Liver (tissue), 9 donors: ENCODE data around the gene SRRM2. TPM values are rescaled to one million over a fixed set of nuclear protein-coding genes. Genes with fewer than 3 reads are reported as not detected.

ENCODE experiments used
- DNase-seq: peaks from one replicate; pipeline ENCODE4 v3.0.0-alpha.2; 2017; ENCODE audit warnings: low spot score
- H3K27ac ChIP-seq, 2 donors: one replicate each; pipeline ENCODE4 v1.7.0; 2013; ENCODE audit warnings: inconsistent platforms in 2 of 2, low read length in 2 of 2, control low read depth in 1 of 2, low read depth in 1 of 2, mild to moderate bottlenecking in 1 of 2
- H3K27me3 ChIP-seq, 4 donors: one replicate each; pipeline versions ENCODE4 v1.6.1 to v1.7.0; 2013; ENCODE audit warnings: low read length in 3 of 4, inconsistent platforms in 1 of 4, mild to moderate bottlenecking in 1 of 4, moderate library complexity in 1 of 4; ENCODE audit not compliant: control insufficient read depth in 4 of 4, insufficient read depth in 4 of 4
- H3K36me3 ChIP-seq, 4 donors: one replicate each; pipeline versions ENCODE4 v1.6.1 to v1.7.0; 2013; ENCODE audit warnings: low read length in 3 of 4, mild to moderate bottlenecking in 3 of 4, low read depth in 1 of 4, moderate library complexity in 1 of 4; ENCODE audit not compliant: control insufficient read depth in 4 of 4, insufficient read depth in 3 of 4
- H3K4me1 ChIP-seq, 4 donors: one replicate each; pipeline versions ENCODE4 v1.6.1 to v1.7.0; 2013; ENCODE audit warnings: low read length in 3 of 4, mild to moderate bottlenecking in 3 of 4, moderate library complexity in 1 of 4; ENCODE audit not compliant: control insufficient read depth in 4 of 4, insufficient read depth in 4 of 4
- H3K4me3 ChIP-seq, 3 donors: one replicate each; pipeline versions ENCODE4 v1.6.1 to v1.7.0; 2013; ENCODE audit warnings: low read length in 3 of 3, control low read depth in 1 of 3, low read depth in 1 of 3, mild to moderate bottlenecking in 1 of 3
- H3K9ac ChIP-seq, 2 donors: one replicate each; pipeline ENCODE4 v1.7.0; 2013; ENCODE audit warnings: low read length in 2 of 2, mild to moderate bottlenecking in 2 of 2, moderate library complexity in 2 of 2, control low read depth in 1 of 2, low read depth in 1 of 2
- H3K9me3 ChIP-seq, 4 donors: one replicate each; pipeline versions ENCODE4 v1.6.1 to v1.7.0; 2013; ENCODE audit warnings: low read length in 3 of 4; ENCODE audit not compliant: control insufficient read depth in 4 of 4
- EGR1 ChIP-seq, 2 donors: IDR thresholded peaks; 2 replicates each; pipeline ENCODE4 v1.6.1; 2016 to 2018; ENCODE audit warnings: antibody characterized with exemption in 2 of 2, low read depth in 2 of 2
- GABPA ChIP-seq, 2 donors: IDR thresholded peaks in 1 of 2; conservative IDR thresholded peaks in 1 of 2; 2 replicates each; pipeline ENCODE4 v1.6.1; 2016; ENCODE audit warnings: antibody characterized with exemption in 2 of 2, mild to moderate bottlenecking in 1 of 2, moderate library complexity in 1 of 2
- HNF4G ChIP-seq: IDR thresholded peaks from 2 replicates; pipeline ENCODE4 v1.6.1; 2016; ENCODE audit warnings: antibody characterized with exemption
- MAX ChIP-seq: IDR thresholded peaks from 2 replicates; pipeline ENCODE4 v1.6.1; 2016; ENCODE audit warnings: antibody characterized with exemption
- NR2F2 ChIP-seq: IDR thresholded peaks from 2 replicates; pipeline ENCODE4 v1.6.1; 2016; ENCODE audit warnings: antibody characterized with exemption
- REST ChIP-seq: IDR thresholded peaks from 2 replicates; pipeline ENCODE4 v1.6.1; 2016; ENCODE audit warnings: antibody characterized with exemption, mild to moderate bottlenecking
- RXRA ChIP-seq, 2 donors: IDR thresholded peaks; 2 replicates each; pipeline ENCODE4 v1.6.1; 2017 to 2018; ENCODE audit warnings: antibody characterized with exemption in 2 of 2, mild to moderate bottlenecking in 1 of 2
- SP1 ChIP-seq: IDR thresholded peaks from 2 replicates; pipeline ENCODE4 v1.6.1; 2018; ENCODE audit warnings: antibody characterized with exemption, mild to moderate bottlenecking
- YY1 ChIP-seq: IDR thresholded peaks from 2 replicates; pipeline ENCODE4 v1.6.1; 2016; ENCODE audit warnings: antibody characterized with exemption, mild to moderate bottlenecking
- WGBS: extraction: QIAGEN DNeasy Blood & Tissue Kit; methylation state at CpG from one replicate; pipeline ENCODE4 v1.1.7; 2013; 5-methylcytosine and 5-hydroxymethylcytosine counted together
- polyA plus RNA-seq, 2 donors: library from polyadenylated mRNA; stranded (reverse) in 1 of 2; unstranded in 1 of 2; fragments of 200-250 nt in 1 of 2; fragments of >200 nt in 1 of 2; fragmentation: Nextera tagmentation in 1 of 2; extraction: Ambion mirVana in 1 of 2; gene quantifications; one replicate each; pipeline versions ENCODE4 v1.2.1 to v1.2.3, GENCODE V29; 2013 to 2015
- total RNA-seq, 2 donors: library from RNA; depleted of rRNA; stranded (reverse); fragments of >200 nt; gene quantifications; one replicate each; pipeline ENCODE4 v1.2.3, GENCODE V29; 2014
- donor health status: healthy.
- donor health status: healthy.
- donor health status: healthy.
- donor health status: healthy.
- donor health status: healthy.

Gene SRRM2
- total and polyA plus RNA-seq, 4 donors = 84.8 to 199 (median 133) TPM

GRCh38 chr16:2752850-2753732 is 653 bp downstream of the SRRM2 start:
- DNase-seq = peak; percentile 91
- peak overlapping the region; percentile 83 to 88 (median 88) for H3K4me3 ChIP-seq
- H3K27ac ChIP-seq = peak overlapping the region; percentile 94 to 98
- peaks cover 8 to 15% (median 13%) of the 10 kb centered on the region in 4 donors for H3K36me3 ChIP-seq
- H3K27me3 ChIP-seq = no peaks in the 10 kb centered on the region
- TF ChIP-seq SP1 = no peak
- TF ChIP-seq REST = peak; percentile 13
- under 1% methylated on average over 78 of the region's 82 CpGs for WGBS
- H3K9me3 ChIP-seq = no peaks in the 10 kb centered on the region
- H3K4me1 ChIP-seq = peaks cover 14 to 44% (median 25%) of the 10 kb centered on the region in 4 donors
- peak overlapping the region; percentile 89 to 92 for H3K9ac ChIP-seq

- Histone ChIP-seq H3K9ac (peak overlapping the region; percentile 89 to 92), H3K36me3 (peaks cover 8 to 21% (median 19%) of the 10 kb centered on the region in 4 donors), H3K27ac (peak overlapping the region; percentile 94 to 98), H3K4me3 (peak overlapping the region; percentile 83 to 88 (median 88)), H3K27me3 (no peaks in the 10 kb centered on the region), H3K4me1 (peaks cover 14 to 44% (median 25%) of the 10 kb centered on the region in 4 donors), H3K9me3 (no peaks in the 10 kb centered on the region)
- WGBS = 2% methylated on average over 7 of the region's 7 CpGs
- DNase-seq = no peak
- no peak for TF ChIP-seq YY1
- TF ChIP-seq NR2F2 = no peak
- no peak for TF ChIP-seq GABPA (IDR thresholded peaks at IDR 0.05 in 1 of 2, conservative IDR thresholded peaks at IDR 0.05 in 1 of 2)
These were observed 1.2 kb downstream of the SRRM2 start for GRCh38 chr16:2753733-2754020.

GRCh38 chr16:2755158-2755557 is 2.7 kb downstream of the SRRM2 start:
- Histone ChIP-seq H3K27ac (no peak overlapping the region), H3K27me3 (no peaks in the 10 kb centered on the region), H3K9ac (peak overlapping the region in 1 of 2 donors; percentile 33), H3K4me1 (peaks cover 14 to 44% (median 25%) of the 10 kb centered on the region in 4 donors), H3K36me3 (peaks cover 11 to 35% (median 34%) of the 10 kb centered on the region in 4 donors), H3K9me3 (no peaks in the 10 kb centered on the region), H3K4me3 (peak overlapping the region; percentile 4 to 88 (median 83))
- 24% methylated on average over 3 of the region's 3 CpGs for WGBS
- DNase-seq = no peak
- TF ChIP-seq MAX (no peak), HNF4G (no peak), RXRA (IDR thresholded peaks at IDR 0.05) (no peak), GABPA (IDR thresholded peaks at IDR 0.05 in 1 of 2, conservative IDR thresholded peaks at IDR 0.05 in 1 of 2) (no peak), EGR1 (IDR thresholded peaks at IDR 0.05; ENCODE audit: low read depth in 2 of 2) (no peak), REST (no peak), NR2F2 (no peak)
